Stromal cell of bone marrow (primary cell): Measurements from ENCODE around the gene FARS2.
"Not testable (repeated sequence)": the region's sequence is repeated elsewhere in the genome, so short reads cannot be mapped to it uniquely, and the experiment has no call there.

Source experiments
- DNase-seq: peaks from one replicate; pipeline ENCODE4 v3.0.0-alpha.2; 2012; ENCODE audit warnings: low read depth

The FARS2 gene

GRCh38 chr6:5540370-5540769, 279.1 kb downstream of the FARS2 start:
- peak; percentile 12 for DNase-seq

GRCh38 chr6:5541025-5541424, 279.7 kb downstream of the FARS2 start:
- no peak for DNase-seq

DNA sequence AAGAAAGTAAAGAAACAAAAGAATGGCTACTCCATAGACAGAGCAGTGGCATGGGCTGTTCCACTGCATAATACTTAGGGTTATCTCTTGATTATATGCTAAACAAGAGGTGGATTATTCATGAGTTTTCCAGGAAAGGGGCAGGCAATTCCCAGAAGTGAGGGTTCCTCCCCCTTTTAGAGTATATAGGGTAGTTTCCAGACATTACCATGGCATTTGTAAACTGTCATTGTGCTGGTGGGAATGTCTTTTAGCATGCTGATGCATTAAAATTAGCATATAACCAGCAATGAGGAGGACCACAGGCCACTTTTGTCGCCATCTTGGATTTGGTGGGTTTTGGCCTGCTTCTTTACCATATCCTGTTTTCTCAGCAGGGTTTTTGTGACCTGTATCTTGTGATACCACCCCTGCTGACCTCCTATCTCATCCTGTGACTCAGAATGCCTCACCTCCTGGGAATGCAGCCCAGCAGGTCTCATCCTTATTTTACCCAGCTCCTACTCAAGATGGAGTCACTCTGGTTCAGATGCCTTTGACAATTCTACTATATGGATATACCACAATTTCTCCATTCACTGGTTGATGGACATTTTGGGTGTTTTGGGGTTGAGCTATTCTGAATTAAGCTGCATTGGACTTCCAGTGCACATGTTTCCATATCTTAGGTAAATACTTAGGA, 280.6 kb downstream of the FARS2 start:
- no peak for DNase-seq

- DNase-seq = no peak
Measured at GRCh38 chr6:5547556-5547955, 286.2 kb downstream of the FARS2 start.

DNA sequence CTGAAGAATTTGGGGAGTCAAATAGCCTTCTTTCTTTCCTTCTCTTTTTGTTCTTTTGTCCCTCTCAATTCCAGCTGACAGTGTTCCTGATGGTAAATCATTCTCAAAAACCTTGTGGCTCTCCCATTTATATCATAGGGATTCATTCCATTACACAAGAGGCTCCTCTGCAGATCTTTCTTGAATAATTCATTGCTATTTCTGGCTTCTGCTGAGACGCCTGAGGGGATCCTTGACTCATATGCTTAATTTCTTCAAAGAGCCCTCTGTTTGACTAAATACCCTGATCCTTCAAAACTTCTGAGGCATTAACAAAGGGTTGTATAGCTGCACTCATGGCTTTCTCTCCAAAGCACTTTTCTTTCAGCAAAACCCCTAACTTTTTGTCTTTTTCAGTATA, 289.3 kb downstream of the FARS2 start:
- DNase-seq = no peak

DNA sequence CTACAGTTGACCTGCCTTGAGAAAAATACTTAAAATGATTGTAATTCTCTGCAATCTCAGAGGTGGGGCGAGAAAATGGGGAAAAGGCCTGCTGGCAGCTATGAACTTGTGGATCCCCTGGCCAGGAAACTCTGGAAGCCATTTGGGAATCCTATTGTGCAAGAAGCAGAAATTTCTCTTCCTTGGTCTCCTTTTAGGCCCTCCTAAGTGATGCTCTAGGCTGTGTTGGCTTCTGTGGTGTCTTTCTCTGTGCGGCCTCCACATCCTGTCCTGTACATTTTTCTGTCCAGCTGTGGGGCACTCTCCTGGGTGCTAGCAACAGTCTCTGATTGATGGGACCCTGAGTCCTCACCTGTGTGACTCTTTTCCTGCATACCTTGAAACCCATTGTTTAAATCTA, 290.9 kb downstream of the FARS2 start:
- no peak for DNase-seq

DNA sequence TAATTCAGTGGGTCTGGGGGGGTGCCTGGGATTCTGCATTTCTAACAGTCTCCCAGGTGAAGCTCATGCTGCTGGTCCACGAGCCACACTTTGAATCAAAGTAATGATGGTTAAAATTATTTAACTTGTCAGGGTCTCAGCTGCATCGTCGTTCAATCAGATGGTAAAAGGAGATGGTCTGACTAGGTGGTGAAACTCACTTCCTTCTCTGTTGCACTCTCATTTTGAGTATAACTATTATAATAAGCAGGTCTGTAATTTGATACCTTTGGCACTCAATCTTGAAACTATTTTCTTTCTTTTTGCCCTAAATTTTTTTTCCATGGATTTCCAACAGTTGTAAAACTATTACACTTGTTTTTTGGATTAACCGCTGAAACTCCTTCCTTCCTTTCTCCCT, 292.5 kb downstream of the FARS2 start:
- no peak for DNase-seq

DNA sequence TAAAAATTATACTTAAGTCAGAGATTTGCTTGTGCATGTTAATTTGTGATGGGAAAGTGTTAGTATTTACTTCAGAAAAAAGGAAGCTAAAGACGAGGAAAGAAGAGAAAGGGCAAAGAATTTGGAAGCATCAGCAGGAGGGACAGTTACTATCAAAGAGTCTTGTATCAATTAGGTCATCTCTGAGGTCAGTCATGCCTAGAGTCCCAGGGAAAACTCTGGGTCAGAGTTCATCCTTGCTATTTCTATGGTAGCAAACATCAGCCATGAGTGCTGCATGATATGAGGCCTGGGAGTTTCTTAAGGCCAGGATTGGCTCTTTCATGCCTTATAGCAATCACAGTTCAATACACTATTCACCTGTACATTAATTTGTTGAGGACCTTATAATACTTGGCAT, 292.9 kb downstream of the FARS2 start:
- no peak for DNase-seq

DNA sequence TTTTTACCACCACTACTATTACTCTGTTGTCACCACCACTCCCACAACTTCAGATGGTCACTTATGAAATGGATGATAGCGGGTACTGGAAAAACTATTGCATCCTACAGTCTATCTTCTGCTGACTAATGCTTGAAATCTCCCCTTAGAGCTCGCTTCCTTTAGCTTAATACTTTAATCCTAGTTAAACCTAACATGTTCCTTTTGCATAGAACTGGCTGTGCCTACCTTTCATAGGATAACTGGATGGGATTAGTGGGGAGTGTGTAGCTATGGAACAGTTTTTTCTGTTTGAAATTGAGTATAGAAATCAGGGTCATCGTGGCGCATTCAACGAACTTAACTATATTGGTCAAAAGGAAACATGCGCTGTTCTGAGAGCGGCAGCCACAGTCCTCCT, 294.7 kb downstream of the FARS2 start:
- DNase-seq = no peak

GRCh38 chr6:5557506-5557905, 296.2 kb downstream of the FARS2 start:
- no peak for DNase-seq

DNA sequence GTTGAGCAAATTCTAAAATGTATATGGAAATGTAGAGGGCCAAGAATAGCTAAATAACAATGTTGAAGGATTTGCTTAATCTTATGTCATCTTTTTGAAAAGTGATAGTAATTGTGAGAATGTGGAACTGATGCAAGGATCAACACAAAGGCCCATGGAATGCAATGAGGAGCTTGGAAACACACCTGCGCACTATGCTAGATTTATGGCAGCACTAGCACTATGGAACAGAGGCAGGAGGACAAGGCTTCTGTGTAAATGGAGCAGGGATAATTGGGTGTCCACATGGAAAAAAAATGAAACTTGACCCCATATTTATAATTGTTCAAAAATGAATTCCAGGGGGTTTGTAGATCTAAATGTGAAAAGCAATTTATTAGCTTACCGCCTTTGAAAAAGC, 298.3 kb downstream of the FARS2 start:
- DNase-seq = no peak

DNA sequence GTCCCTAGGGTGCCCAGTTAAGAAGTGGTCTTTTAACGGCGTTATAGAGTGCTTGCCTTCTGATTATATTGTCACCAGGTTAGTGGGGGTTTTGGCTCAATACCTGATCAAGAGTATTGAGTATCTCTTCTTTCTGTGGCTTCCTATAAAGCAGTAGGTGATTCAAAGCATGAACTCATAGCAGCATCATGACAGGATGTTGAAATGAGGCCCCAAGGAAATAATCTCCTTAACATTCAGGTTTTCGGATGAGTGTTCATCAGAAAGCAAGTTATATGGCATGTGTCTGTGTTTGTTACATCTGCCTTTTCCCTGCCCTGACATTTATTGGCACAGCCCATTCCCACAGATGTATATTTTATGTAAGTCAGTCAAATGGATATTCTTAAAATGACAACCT, 301.0 kb downstream of the FARS2 start:
- DNase-seq = no peak

DNA sequence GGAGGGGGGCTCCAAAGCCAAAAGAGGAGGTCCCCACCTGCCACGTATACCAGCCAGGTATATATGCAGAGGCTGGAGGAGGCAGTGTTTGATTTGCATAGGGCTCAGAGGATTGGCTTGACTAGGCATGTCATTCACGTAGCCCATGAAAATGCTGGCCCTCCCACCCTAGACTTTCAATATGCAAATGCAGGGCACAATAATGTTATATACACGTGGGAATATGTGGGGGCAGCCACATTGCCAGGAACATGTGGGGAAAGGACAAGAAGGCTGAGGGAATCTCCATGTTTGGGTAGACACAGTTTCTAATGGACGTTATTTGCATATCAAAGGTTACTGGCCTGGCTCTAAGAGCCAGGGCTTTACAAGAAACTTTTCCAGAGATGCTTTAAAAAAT, 301.8 kb downstream of the FARS2 start:
- DNase-seq = no peak

DNA sequence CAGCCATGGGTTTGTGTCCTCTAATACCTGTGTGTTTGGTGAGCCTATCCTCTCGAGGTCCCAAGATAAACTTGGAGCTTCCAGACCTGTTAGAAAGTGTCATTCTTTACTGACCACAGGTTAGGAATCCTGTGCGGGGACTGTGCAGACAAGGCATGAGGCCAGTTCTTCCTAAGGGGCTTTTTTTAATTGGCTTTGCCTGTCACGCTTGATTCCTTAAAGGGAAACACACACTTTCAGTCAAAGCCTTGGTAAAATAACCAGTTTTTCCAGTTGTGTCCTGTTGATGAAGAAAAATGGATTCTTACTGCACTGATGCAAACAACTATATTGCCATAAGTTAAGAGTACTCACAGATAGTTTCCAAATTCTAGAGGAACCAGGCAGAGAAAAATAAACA, 303.4 kb downstream of the FARS2 start:
- not testable (repeated sequence) for DNase-seq

GRCh38 chr6:5565971-5566370, 304.7 kb downstream of the FARS2 start:
- no peak for DNase-seq

DNA sequence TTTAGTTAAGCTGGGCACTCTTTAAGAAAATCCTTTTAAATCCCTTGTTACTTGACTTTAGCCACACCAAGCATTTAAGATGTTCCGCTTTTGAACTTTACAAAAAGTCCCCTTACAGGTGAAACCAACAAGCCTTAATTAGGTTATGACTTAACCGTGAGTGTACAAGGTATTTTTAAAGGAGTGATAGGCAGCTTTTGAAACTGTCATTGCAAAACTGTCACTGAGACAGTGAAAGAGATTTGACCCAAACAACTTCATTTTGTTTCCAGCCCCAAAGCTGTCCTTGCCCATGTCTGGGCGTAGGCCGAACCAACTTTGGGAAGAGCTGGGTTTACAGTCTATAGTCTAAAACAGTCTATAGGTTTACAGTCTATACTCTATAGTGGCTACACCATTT, 305.4 kb downstream of the FARS2 start:
- DNase-seq = no peak

DNA sequence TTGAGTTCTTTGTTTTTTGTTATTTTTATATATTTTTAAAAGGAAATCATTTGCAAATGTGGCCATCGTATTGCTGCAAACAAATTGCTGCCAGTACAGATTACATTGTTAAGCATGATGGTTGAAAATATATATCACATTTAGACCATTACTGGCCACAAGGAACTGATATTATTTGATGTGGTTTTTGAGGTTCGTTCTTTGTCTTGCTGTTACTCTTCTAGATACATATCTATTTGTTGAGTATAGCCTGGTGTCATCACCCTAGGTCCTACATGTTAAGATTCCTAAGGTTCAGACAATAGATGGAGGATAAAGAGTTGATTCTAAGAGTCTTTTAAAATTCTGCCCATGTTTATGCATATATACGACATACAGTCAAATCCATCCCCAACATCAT, 306.0 kb downstream of the FARS2 start:
- no peak for DNase-seq

DNA sequence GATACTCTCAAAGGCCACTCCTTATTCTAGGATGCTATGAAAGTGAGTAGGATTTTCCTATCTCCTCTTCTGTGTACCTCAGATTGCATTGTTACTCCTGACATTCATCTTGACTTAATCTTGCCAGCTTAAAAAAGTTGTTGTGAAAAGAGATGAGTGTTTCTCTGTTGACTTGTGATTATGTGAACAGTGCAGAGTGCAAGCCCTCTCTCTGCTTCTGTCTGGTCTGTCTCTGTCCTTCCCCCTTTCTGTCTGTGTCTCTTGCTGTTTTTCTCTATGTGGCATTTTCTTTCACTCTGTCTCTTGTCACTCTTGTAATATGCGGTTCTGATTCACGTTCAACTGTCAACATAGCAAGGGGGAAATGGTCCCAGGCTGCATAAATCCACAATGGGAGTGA, 306.6 kb downstream of the FARS2 start:
- no peak for DNase-seq

DNA sequence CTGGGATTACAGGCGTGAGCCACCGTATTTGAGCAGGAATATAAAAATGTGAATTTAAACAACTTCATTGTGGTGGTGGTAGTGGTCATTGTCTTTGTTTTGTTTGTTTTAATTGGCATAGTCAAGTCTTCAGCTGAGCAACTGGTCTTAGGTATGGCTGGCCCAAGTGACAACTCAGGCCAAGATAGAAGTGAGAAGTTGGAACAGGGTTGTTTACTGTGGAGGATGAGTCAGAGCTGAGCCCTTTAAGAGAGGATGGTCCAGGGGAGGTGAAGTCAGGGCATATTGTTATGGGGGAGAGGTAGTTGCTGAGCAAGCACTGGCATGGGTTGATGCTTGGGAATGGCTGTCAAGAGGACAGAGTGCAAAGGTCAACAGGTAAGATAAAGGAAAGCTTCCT, 308.2 kb downstream of the FARS2 start:
- DNase-seq = no peak

DNA sequence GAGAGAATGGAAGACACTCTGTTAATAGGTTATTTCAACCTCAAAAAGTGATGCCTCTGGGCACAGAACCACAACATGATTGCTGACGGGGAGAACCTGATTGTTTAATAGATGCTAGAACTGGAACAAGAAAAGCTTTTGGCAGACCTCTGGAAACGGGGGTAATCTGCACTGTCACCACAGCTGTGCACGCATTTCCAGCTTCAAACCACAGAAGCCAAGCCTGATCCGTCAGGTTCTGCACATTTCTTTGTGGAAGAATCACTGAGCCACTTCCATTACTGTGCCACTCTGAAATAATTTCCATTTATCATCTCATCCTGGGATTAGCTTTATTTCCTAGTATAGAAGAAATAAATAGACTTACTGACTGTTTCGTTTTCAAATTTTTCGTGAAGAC, 309.3 kb downstream of the FARS2 start:
- no peak for DNase-seq

DNA sequence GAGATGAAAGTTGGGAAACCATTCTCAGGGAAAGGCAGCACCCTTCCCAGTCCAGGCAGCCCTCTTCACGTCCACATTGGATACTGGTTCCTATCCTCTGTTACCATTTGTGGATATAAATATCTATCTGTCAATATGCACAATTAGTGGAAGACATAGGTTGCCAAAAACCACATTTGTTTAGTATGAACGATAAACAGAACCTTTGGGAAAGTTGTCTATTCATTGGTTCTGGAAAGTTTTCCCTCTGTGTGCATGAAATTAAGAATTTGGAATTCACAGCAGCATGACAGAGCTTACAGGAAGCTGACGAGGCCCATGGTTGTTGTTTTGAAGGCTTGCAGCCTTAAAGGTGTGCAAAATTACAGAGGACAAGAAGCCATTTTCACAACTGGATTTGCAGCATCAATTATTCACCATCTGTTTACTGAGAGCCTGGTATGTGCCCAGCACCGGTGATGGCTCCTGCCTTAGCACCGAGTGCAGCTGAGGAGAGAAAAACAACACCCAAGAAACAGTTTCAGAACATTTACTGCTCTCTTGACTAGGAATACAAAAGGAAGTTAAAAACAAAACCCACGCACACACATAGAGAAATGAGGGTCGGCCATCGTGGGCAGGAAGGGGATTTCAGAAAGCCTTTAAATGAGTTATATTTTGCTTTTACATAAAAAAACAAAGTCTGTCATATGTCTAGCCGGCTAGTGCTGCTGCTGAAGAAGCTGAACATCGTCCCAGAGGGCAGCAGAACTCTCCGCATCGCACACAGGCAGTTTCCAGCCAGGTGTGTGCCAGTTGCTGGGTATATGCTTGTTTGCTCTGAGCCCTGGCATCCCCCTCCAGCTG, 319.6 kb downstream of the FARS2 start:
- DNase-seq = no peak

DNA sequence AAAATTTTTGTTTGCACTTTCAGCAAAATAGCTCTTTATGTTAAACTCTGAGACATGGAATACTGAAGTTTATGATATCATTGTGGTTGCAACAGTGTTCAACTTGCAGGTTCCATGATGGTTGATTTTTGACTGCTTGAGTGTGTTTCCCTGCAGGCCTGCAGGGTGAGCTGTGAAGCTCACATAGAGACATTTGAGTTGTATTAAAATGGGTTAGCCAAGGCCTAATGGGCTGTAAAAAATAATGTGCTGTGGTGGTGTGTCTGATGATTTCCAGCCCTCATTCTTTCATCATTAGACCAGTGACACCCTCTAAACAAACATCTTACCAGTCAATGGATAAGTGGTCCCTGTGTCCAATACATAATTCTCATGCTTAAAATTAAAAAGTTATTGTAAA, 321.4 kb downstream of the FARS2 start:
- no peak for DNase-seq

DNA sequence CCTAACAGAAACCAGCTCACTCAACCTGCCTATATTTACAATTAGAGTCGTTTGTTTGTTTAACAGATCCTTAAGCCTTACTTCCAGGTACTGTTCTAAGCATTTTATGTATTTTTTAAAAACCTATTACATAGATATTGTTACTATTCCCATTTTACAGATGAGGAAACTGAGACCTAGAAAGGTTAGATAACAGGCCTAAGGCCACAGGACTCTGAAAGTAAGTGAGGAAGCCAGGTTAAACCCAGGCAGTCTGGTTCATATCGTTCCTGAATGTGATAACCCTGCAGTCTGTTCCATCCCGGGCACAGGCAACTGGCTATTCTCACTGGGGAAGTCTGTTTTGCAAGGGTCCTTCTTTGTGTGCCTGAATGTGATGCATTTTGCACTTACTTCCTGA, 322.2 kb downstream of the FARS2 start:
- no peak for DNase-seq

- DNase-seq = peak; percentile 28
Measured at GRCh38 chr6:5584078-5584482, 322.8 kb downstream of the FARS2 start.
